Naive thymus-derived CD4-positive, alpha-beta T cell (primary cell): ENCODE data around the gene PARN. TPM values are rescaled to one million over a fixed set of nuclear protein-coding genes. Genes with fewer than 3 reads are reported as not detected.

Experiments
- ATAC-seq: fragments of 150-1000 bp; cut with Tn5 transposase; 2 replicates; pipeline ENCODE4 v1.10.0; 2021; ENCODE audit warnings: mild to moderate bottlenecking, moderate library complexity
- CTCF ChIA-PET: fragments of 350-600 bp; sonication (Branson Sonifier 250); formaldehyde crosslinking; loops from one replicate; lab custom pipeline; 2021; ENCODE audit warnings: antibody characterized with exemption; lab: Charles Lee
- POLR2A ChIA-PET: fragments of 350-600 bp; sonication (Branson Sonifier 250); formaldehyde crosslinking; loops from one replicate; lab custom pipeline; 2021; ENCODE audit warnings: antibody characterized with exemption, inconsistent platforms; lab: Charles Lee
- DNase-seq, 9 donors: peaks; one replicate each; pipeline versions ENCODE4 v3.0.0 to v3.0.0-alpha.2; 2020 to 2022; ENCODE audit warnings: mixed read lengths in 1 of 9
- H3K27ac ChIP-seq: one replicate; pipeline ENCODE4 v1.7.0; 2013; ENCODE audit warnings: mild to moderate bottlenecking, low read depth, low read length, moderate library complexity
- H3K27me3 ChIP-seq, 2 donors: one replicate each; pipeline ENCODE4 v1.7.0; 2013; ENCODE audit warnings: low read length in 2 of 2, mild to moderate bottlenecking in 2 of 2, moderate library complexity in 2 of 2; ENCODE audit not compliant: control insufficient read depth in 2 of 2, insufficient read depth in 2 of 2
- H3K36me3 ChIP-seq, 3 experiments: 1 replicate in 2 of 3; 2 replicates in 1 of 3; pipeline ENCODE4 v1.7.0; 2013; ENCODE audit warnings: low read length in 3 of 3, mild to moderate bottlenecking in 3 of 3, moderate library complexity in 1 of 3; ENCODE audit not compliant: insufficient read depth in 3 of 3, control insufficient read depth in 2 of 3
- H3K4me1 ChIP-seq, 2 donors: one replicate each; pipeline ENCODE4 v1.7.0; 2013; ENCODE audit warnings: low read length in 2 of 2, mild to moderate bottlenecking in 2 of 2, moderate library complexity in 1 of 2; ENCODE audit not compliant: control insufficient read depth in 2 of 2, insufficient read depth in 2 of 2
- H3K4me3 ChIP-seq: 2 replicates; pipeline ENCODE4 v1.7.0; 2013; ENCODE audit warnings: mild to moderate bottlenecking, low read length
- H3K9me3 ChIP-seq, 3 experiments: 1 replicate in 2 of 3; 2 replicates in 1 of 3; pipeline ENCODE4 v1.7.0; 2013; ENCODE audit warnings: low read length in 3 of 3; ENCODE audit not compliant: control insufficient read depth in 2 of 3
- H3K27ac Mint-ChIP-seq, 9 donors: one replicate each; pipeline ENCODE4 v1.8.0; 2020 to 2022; ENCODE audit warnings: mixed read lengths in 9 of 9, mild to moderate bottlenecking in 8 of 9, moderate library complexity in 5 of 9, inconsistent platforms in 2 of 9
- H3K27me3 Mint-ChIP-seq, 5 donors: one replicate each; pipeline ENCODE4 v1.8.0; 2021 to 2022; ENCODE audit warnings: mixed read lengths in 5 of 5, mild to moderate bottlenecking in 1 of 5
- H3K36me3 Mint-ChIP-seq, 5 donors: one replicate each; pipeline ENCODE4 v1.8.0; 2020 to 2022; ENCODE audit warnings: mixed read lengths in 5 of 5, mild to moderate bottlenecking in 3 of 5, inconsistent platforms in 1 of 5
- H3K4me1 Mint-ChIP-seq, 7 donors: one replicate each; pipeline ENCODE4 v1.8.0; 2020 to 2022; ENCODE audit warnings: mixed read lengths in 7 of 7, mild to moderate bottlenecking in 3 of 7, inconsistent platforms in 1 of 7
- H3K4me3 Mint-ChIP-seq, 10 donors: one replicate each; pipeline ENCODE4 v1.8.0; 2020 to 2022; ENCODE audit warnings: mild to moderate bottlenecking in 10 of 10, mixed read lengths in 10 of 10, moderate library complexity in 6 of 10, inconsistent platforms in 2 of 10
- H3K9me3 Mint-ChIP-seq, 11 donors: one replicate each; pipeline ENCODE4 v1.8.0; 2020 to 2022; ENCODE audit warnings: mixed read lengths in 11 of 11, mild to moderate bottlenecking in 4 of 11, inconsistent platforms in 1 of 11, moderate library complexity in 1 of 11
- intact Hi-C, 2 donors: fragments of 100-400 bp; cut with micrococcal nuclease; formaldehyde crosslinking; loops; one replicate each; pipeline ENCODE4 v1.15.1; 2023
- polyA plus RNA-seq, 2 donors: library from polyadenylated mRNA; unstranded; fragments of 300-500 nt; fragmentation: Illumina TruSeq; gene quantifications; one replicate each; pipeline ENCODE4 v1.2.3, GENCODE V29; 2021
- total RNA-seq, 6 experiments: library from RNA in 5 of 6; stranded (reverse) in 5 of 6; gene quantifications; 1 replicate in 5 of 6; 2 replicates in 1 of 6; pipeline ENCODE4 v1.2.3 and lab custom pipeline; 2021 to 2026

PARN gene
- total and polyA plus RNA-seq, 7 experiments from 2014 or later = 41.6 to 51.4 (median 46.9) TPM

GRCh38 chr16:14531613-14532012, 98.4 kb downstream of the PARN start:
- Histone ChIP-seq H3K4me3 (no peak overlapping the region), H3K36me3 (peaks cover 0 to 15% (median 0%) of the 10 kb centered on the region in 3 experiments), H3K4me1 (no peaks in the 10 kb centered on the region), H3K27ac (no peak overlapping the region), H3K9me3 (peaks cover 0 to 5% (median 0%) of the 10 kb centered on the region in 3 experiments), H3K27me3 (no peaks in the 10 kb centered on the region)
- Mint-ChIP-seq H3K4me3 (no peak overlapping the region), H3K27ac (no peak overlapping the region), H3K4me1 (peaks cover 0 to 12% (median 4%) of the 10 kb centered on the region in 7 donors), H3K9me3 (peaks cover 0 to 6% (median 3%) of the 10 kb centered on the region in 11 donors), H3K36me3 (peaks cover 7 to 17% (median 10%) of the 10 kb centered on the region in 5 donors), H3K27me3 (no peaks in the 10 kb centered on the region)
- intact Hi-C loops = no loop called here
- CTCF ChIA-PET = interaction anchor here (1.8 kb wide), 1 partner anchor 608 kb away, joined by 6 read pairs; no protein-coding TSS in a partner anchor
- DNase-seq (no peak), ATAC-seq (no peak)
- POLR2A ChIA-PET = no interaction called here

GRCh38 chr16:14531101-14531500, 99.0 kb downstream of the PARN start:
- no peak overlapping the region for H3K4me3 ChIP-seq
- DNase-seq = no peak
- H3K9me3 ChIP-seq = peaks cover 0 to 5% (median 0%) of the 10 kb centered on the region in 3 experiments
- ChIA-PET CTCF (interaction anchor here (0.7 to 1.8 kb wide), 3 partner anchors 277 to 608 kb away, joined by 3 to 6 read pairs (median 6); no protein-coding TSS in a partner anchor), POLR2A (no interaction called here)
- no peaks in the 10 kb centered on the region for H3K4me1 ChIP-seq
- H3K27me3 Mint-ChIP-seq = no peaks in the 10 kb centered on the region
- no peak for ATAC-seq
- H3K27ac ChIP-seq = no peak overlapping the region
- H3K9me3 Mint-ChIP-seq = peaks cover 0 to 6% (median 3%) of the 10 kb centered on the region in 11 donors
- H3K36me3 Mint-ChIP-seq = peaks cover 7 to 17% (median 10%) of the 10 kb centered on the region in 5 donors
- H3K4me3 Mint-ChIP-seq = no peak overlapping the region
- intact Hi-C loops = no loop called here
- H3K4me1 Mint-ChIP-seq = peaks cover 0 to 12% (median 4%) of the 10 kb centered on the region in 7 donors
- H3K27ac Mint-ChIP-seq = no peak overlapping the region
- H3K27me3 ChIP-seq = no peaks in the 10 kb centered on the region
- peaks cover 0 to 15% (median 0%) of the 10 kb centered on the region in 3 experiments for H3K36me3 ChIP-seq

- DNase-seq (no peak), ATAC-seq (no peak)
- peaks cover 0 to 15% (median 0%) of the 10 kb centered on the region in 3 experiments for H3K36me3 ChIP-seq
- no peak overlapping the region for H3K27ac ChIP-seq
- Mint-ChIP-seq H3K4me1 (peaks cover 0 to 12% (median 4%) of the 10 kb centered on the region in 7 donors), H3K4me3 (no peak overlapping the region), H3K27ac (no peak overlapping the region), H3K36me3 (peaks cover 9 to 18% (median 10%) of the 10 kb centered on the region in 5 donors), H3K27me3 (no peaks in the 10 kb centered on the region), H3K9me3 (peaks cover 0 to 6% (median 3%) of the 10 kb centered on the region in 11 donors)
- H3K4me3 ChIP-seq = no peak overlapping the region
- no peaks in the 10 kb centered on the region for H3K4me1 ChIP-seq
- no peaks in the 10 kb centered on the region for H3K27me3 ChIP-seq
- CTCF ChIA-PET = interaction anchor here (1.3 to 1.8 kb wide), 4 partner anchors 230 to 607 kb away, joined by 4 to 10 read pairs (median 6); no protein-coding TSS in a partner anchor
- peaks cover 0 to 5% (median 0%) of the 10 kb centered on the region in 3 experiments for H3K9me3 ChIP-seq
- intact Hi-C loops = no loop called here
- POLR2A ChIA-PET = no interaction called here
These were observed 100.0 kb downstream of the PARN start for GRCh38 chr16:14530046-14530445.

GRCh38 chr16:14529010-14529669, 100.9 kb downstream of the PARN start:
- Histone ChIP-seq H3K27ac (no peak overlapping the region), H3K9me3 (peaks cover 0 to 5% (median 0%) of the 10 kb centered on the region in 3 experiments), H3K36me3 (peaks cover 0 to 15% (median 0%) of the 10 kb centered on the region in 3 experiments), H3K4me1 (no peaks in the 10 kb centered on the region), H3K27me3 (no peaks in the 10 kb centered on the region), H3K4me3 (no peak overlapping the region)
- no peaks in the 10 kb centered on the region for H3K27me3 Mint-ChIP-seq
- H3K4me3 Mint-ChIP-seq = no peak overlapping the region
- ChIA-PET CTCF (interaction anchor here (1.3 to 1.8 kb wide), 2 partner anchors 229 to 279 kb away, joined by 4 to 10 read pairs; no protein-coding TSS in a partner anchor), POLR2A (interaction anchor here (1.0 kb wide), 1 partner anchor 222 kb away, joined by 3 read pairs; no protein-coding TSS in a partner anchor)
- peaks cover 0 to 6% (median 3%) of the 10 kb centered on the region in 11 donors for H3K9me3 Mint-ChIP-seq
- peak; percentile 15 to 72 (median 59) for DNase-seq
- H3K27ac Mint-ChIP-seq = peak overlapping the region in 1 of 9 donors; percentile 9
- peaks cover 9 to 22% (median 10%) of the 10 kb centered on the region in 5 donors for H3K36me3 Mint-ChIP-seq
- peak; percentile 73 for ATAC-seq
- intact Hi-C loops = loop anchor here (1.0 to 10.0 kb wide), 5 partner anchors 94 to 606 kb away; no protein-coding TSS in a partner anchor
- H3K4me1 Mint-ChIP-seq = peaks cover 0 to 12% (median 4%) of the 10 kb centered on the region in 7 donors

- no peaks in the 10 kb centered on the region for H3K9me3 Mint-ChIP-seq
- Histone ChIP-seq H3K4me3 (no peak overlapping the region), H3K27ac (no peak overlapping the region), H3K9me3 (no peaks in the 10 kb centered on the region), H3K27me3 (no peaks in the 10 kb centered on the region), H3K36me3 (peaks cover 0 to 8% (median 0%) of the 10 kb centered on the region in 3 experiments), H3K4me1 (no peaks in the 10 kb centered on the region)
- H3K4me3 Mint-ChIP-seq = no peak overlapping the region
- ATAC-seq (no peak), DNase-seq (no peak)
- CTCF ChIA-PET = interaction anchor here (1.2 to 1.8 kb wide), 3 partner anchors 8 to 228 kb away, joined by 4 to 10 read pairs (median 5); no protein-coding TSS in a partner anchor
- H3K36me3 Mint-ChIP-seq = peaks cover 3 to 16% (median 5%) of the 10 kb centered on the region in 5 donors
- peaks cover under 1 to 14% (median 4%) of the 10 kb centered on the region in 7 donors for H3K4me1 Mint-ChIP-seq
- no peaks in the 10 kb centered on the region for H3K27me3 Mint-ChIP-seq
- intact Hi-C loops = loop anchor here in 1 of 2 donors (10.0 kb wide), 1 partner anchor 94 kb away; no protein-coding TSS in a partner anchor
- POLR2A ChIA-PET = interaction anchor here (1.0 kb wide), 1 partner anchor 221 kb away, joined by 3 read pairs; no protein-coding TSS in a partner anchor
- no peak overlapping the region for H3K27ac Mint-ChIP-seq
These were observed 101.8 kb downstream of the PARN start for GRCh38 chr16:14528306-14528705.

GRCh38 chr16:14527411-14528044, 102.5 kb downstream of the PARN start:
- H3K36me3 Mint-ChIP-seq = peaks cover 3 to 16% (median 4%) of the 10 kb centered on the region in 5 donors
- H3K9me3 ChIP-seq = no peaks in the 10 kb centered on the region
- H3K4me1 Mint-ChIP-seq = peaks cover 3 to 22% (median 11%) of the 10 kb centered on the region in 7 donors
- no peak overlapping the region for H3K4me3 Mint-ChIP-seq
- ChIA-PET CTCF (interaction anchor here (1.2 to 2.2 kb wide), 4 partner anchors 8 to 278 kb away, joined by 4 to 12 read pairs (median 5); no protein-coding TSS in a partner anchor), POLR2A (interaction anchor here (1.0 kb wide), 1 partner anchor 221 kb away, joined by 3 read pairs; no protein-coding TSS in a partner anchor)
- DNase-seq (no peak), ATAC-seq (no peak)
- H3K36me3 ChIP-seq = peaks cover 0 to 7% (median 0%) of the 10 kb centered on the region in 3 experiments
- no peaks in the 10 kb centered on the region for H3K9me3 Mint-ChIP-seq
- no peak overlapping the region for H3K27ac ChIP-seq
- no peaks in the 10 kb centered on the region for H3K27me3 ChIP-seq
- no peak overlapping the region for H3K27ac Mint-ChIP-seq
- H3K4me3 ChIP-seq = no peak overlapping the region
- intact Hi-C loops = loop anchor here in 1 of 2 donors (10.0 kb wide), 1 partner anchor 93 kb away; no protein-coding TSS in a partner anchor
- no peaks in the 10 kb centered on the region for H3K4me1 ChIP-seq
- H3K27me3 Mint-ChIP-seq = no peaks in the 10 kb centered on the region
